ENCODE data around the gene MPC1L.
"Not testable (repeated sequence)": the region's sequence is repeated elsewhere in the genome, so short reads cannot be mapped to it uniquely, and the experiment has no call there.

MPC1L gene

DNA sequence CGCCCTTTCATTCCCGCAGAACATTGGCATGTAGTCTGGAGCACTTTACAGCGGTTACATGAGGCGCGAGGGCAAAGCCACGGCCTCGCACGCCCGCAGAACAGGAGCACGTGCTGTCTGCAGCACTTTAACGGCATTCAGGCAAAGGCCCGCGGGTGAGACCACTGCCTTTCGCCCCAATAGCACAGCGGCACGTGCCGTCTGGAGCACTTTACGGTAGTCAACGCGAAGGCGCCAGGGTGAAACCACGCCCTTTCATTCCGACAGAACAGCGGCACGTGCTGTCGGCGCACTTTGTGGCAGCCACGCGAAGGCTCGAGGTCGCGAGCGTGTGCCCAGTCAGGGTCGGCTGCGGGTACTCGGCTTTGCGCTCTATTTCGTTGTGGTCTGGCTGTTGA is at the start of gene MPC1L:
Gene MPC1L (plus strand): TSS at position 290 of the 398 bp plus-strand sequence. CDS start 138 bp downstream, outside the sequence.
- TF ChIP-seq GATA1 (IDR thresholded peaks at IDR 0.05; ENCODE audit: low read depth, low read length): no peak
- DNase-seq: no peak

DNA sequence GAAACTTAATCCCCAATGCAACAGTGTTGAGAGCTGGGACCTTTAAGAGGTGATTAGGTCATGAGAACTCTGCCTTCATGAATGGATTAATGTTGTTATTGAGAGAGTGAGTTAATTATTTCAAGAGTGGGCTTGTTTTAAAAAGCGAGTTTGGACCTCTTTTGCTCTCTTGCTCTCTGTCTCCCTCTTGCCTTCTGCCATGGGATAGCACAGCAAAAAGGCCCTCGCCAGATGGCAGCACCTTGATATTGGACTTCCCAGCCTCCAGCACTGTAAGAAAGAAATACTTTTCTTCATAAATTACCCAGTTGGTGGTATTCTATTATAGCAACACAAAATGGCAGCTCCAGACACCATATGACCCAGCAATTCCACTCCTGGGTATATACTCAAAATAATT is 49.5 kb upstream of the MPC1L start:
- peak; percentile 42 to 50 for DNase-seq
- TF ChIP-seq GATA1 (IDR thresholded peaks at IDR 0.05; ENCODE audit: low read depth, low read length) (no peak), POLR2A (IDR thresholded peaks at IDR 0.05; ENCODE audit: low read length) (no peak)

DNA sequence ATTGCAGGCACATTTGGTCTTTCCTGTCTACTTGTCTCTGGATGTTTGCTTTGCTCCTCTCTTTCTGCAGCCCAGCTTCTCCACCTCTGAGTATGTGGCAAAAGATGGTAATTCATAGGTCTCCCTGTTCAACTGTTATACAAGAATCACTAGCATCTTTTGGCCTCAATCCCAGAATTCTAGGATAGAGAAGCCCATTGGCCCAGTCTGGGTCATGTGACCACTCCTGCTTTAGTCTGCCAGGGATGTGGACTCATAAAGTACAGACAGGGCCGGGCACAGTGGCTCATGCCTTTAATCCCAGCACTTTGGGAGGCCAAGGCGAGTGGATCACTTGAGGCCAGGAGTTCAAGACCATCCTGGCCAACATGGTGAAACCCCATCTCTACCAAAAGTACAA is 47.8 kb upstream of the MPC1L start:
- DNase-seq: peak; percentile 35 to 63

DNA sequence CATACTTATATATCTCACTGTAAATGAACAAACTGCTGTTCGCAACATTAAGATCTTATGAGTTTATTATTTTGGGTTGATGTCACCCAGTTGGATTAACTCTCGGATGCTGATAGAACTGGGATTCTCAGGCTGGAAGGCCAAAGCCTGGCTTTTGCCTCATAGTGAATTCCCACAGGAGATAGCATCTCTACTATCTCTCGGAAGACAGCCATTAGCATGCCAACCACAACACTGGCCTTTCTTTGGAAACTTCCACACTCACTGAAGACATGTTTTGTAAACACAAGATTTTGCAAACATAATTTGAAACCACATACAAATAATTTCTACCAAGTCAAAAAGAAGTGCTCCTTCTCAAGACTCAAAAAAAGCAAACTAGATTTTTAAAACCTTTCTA is 46.9 kb upstream of the MPC1L start:
- no peak for DNase-seq
- TF ChIP-seq POLR2A (IDR thresholded peaks at IDR 0.05; ENCODE audit: low read length) (no peak), GATA1 (IDR thresholded peaks at IDR 0.05; ENCODE audit: low read depth, low read length) (no peak)

DNA sequence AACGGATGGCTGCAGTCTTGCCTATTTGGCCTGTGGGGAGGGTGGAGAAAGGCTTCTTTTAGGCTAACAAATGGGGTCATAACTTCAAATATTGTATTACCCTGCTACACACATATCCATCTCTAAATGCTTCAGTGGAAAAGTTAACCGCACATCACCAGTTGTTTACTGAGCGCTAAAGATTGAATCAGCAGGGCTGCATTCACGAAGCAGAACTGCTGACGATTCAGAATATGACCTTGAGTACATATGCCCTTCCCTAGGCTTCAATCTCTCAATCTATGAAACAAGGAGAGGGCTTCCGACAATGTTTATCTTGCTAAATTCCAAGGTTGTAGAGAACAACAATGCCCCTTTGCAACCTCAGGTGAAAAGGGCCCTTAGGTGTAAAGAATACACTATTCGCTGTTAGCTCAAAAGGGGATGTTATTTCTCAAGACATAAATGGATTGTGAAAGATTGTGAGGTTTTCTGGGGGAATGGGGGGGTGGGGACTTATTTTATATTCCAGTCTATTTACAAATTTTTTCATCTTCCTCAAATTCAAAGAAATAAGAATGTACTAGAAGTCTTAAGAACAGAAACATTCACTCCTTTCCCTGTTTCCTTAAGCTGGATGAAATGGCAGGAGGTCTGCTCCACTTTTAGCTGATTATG is 45.1 kb upstream of the MPC1L start:
- TF ChIP-seq POLR2A (IDR thresholded peaks at IDR 0.05; ENCODE audit: low read length) (no peak), GATA1 (IDR thresholded peaks at IDR 0.05; ENCODE audit: low read depth, low read length) (no peak)
- DNase-seq: no peak

DNA sequence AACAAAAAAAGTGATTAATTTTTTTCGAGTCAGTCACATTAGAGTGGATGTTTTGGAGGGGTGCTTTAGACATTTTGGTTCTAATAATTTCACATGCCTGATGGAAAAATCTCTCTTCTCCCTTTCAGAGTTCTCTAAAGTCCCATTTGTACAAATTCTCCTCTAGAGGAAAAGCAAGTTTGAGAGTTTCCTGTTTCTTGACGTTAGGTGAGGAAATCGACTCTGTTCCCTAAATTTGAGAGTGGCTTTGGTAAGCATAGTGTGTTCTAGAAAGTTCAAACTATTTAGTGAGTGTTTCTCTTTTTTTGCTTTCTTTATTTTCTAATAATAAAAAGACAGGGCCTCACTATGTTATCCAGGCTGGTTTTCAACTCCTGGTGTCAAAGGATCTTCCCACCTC is 44.1 kb upstream of the MPC1L start:
- no peak for DNase-seq
- TF ChIP-seq POLR2A (IDR thresholded peaks at IDR 0.05; ENCODE audit: low read length): no peak
- no peak for TF ChIP-seq GATA1 (IDR thresholded peaks at IDR 0.05; ENCODE audit: low read depth, low read length)

DNA sequence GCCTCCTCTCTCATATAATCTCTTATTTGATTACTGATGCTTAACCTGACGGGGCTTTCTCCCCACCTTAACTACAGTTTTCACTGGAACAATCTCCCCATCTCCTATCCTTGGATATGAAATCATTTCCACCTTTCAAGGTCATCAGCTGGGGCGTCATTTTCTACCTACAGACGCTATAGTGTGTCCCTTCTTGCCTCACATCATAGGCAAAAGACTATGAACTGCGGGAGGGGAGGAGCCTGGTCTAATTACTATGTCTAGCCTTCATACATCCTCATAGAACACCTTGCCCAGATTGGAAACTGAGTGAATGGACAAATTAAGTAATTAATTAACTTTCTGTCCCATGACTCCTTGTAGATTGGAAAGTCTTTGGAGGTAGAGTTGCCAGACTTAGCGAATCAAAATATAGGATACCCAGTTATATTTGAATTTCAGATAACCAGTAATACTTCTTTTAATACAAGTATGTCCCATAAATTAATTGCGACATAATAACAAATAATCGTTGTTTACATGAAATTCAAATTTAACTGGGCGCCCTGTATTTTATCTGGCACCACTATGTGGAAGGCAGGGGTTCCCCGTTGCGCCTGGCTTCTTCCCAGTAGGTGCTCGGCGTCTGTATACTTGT is 43.2 kb upstream of the MPC1L start:
- no peak for TF ChIP-seq POLR2A (IDR thresholded peaks at IDR 0.05; ENCODE audit: low read length)
- no peak for TF ChIP-seq GATA1 (IDR thresholded peaks at IDR 0.05; ENCODE audit: low read depth, low read length)
- DNase-seq: no peak

DNA sequence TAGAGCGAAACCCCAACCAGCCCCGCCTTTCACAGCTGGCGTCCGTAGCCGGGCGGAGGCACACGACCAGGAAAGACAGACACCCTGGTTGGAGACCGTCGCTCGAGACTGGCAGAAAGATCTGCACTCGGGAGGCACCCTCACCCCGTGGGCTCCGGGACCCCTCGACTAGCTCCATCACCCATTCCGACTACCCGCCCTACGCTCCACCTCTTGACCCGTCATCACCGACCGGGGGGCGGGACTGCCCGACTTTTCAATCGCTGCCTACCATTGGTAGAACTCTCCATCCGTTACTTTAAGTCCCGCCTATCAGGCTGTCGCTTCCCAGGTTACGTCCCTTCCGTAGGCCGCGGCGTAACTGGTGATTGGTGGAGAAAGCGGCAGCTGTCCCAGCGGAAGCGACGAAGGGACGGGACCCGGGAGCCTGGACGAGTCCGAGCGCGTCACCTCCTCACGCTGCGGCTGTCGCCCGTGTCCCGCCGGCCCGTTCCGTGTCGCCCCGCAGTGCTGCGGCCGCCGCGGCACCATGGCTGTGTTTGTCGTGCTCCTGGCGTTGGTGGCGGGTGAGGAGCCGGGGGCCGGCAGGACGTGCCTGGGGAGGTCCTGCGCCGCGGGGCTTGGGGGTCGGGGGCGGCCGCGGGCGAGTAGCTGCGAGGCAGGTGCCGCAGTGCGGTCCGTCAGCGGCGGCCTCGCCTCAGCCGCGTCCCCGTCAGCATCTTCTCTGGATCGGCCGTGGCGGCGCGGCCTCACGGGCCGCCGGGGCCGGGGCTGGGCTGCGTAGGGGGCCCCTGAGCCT is 42.5 kb upstream of the MPC1L start, which contains the start of gene ATP6AP2:
Gene ATP6AP2 (plus strand): TSS at position 434 of the 799 bp plus-strand sequence. CDS start 96 bp downstream, at position 530.
- TF ChIP-seq POLR2A (IDR thresholded peaks at IDR 0.05; ENCODE audit: low read length): peak; percentile 80
- TF ChIP-seq GATA1 (IDR thresholded peaks at IDR 0.05; ENCODE audit: low read depth, low read length): no peak
- DNase-seq: peak; percentile 95

DNA sequence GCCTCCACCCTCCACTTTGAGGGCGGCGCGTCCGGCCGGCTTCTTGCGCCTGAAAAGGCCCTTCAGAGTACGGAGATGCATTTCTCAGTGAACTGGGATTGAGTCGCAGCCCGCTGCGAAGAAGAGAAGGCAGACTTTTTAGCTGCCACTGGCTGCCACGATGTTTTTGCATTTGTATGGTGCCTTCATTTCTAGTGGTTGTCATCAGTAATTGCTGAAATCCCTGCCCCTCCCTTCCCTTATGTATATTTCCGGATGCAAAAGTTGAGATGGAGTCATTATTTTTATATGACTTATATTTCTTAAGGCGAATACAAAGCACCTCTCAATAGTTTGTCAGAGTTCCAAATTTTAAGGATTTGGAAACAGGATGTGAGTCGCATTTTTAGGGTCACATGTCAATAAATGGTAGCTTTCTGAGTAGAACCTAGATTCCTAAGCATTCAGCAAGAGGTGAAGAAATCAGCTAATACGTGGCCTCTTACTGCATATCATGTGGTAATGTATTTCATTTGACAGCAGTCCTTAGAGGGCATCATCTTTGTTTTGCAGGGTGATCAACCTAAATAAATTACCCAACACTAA is 41.8 kb upstream of the MPC1L start:
- no peak for TF ChIP-seq GATA1 (IDR thresholded peaks at IDR 0.05; ENCODE audit: low read depth, low read length)
- TF ChIP-seq POLR2A (IDR thresholded peaks at IDR 0.05; ENCODE audit: low read length): no peak
- peak in 1 of 2 experiments; percentile 51 for DNase-seq

DNA sequence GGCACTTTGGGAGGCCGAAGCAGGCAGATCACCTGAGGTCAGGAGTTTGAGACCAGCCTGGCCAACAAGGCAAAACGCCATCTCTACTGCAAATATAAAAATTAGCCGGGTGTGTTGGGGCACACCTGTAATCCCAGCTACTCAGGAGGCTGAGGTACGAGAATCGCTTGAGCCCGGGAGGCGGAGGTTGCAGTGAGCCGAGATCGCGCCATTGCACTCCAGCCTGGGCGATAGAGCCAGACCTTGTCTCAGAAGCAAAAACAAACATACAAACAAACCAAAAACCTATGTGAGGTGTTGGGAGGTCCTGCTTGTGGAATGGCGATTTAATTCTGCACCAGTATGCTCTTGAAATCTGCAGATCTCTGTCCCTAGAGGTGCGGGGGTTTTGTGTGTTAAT is 41.0 kb upstream of the MPC1L start:
- DNase-seq: not testable (repeated sequence)

DNA sequence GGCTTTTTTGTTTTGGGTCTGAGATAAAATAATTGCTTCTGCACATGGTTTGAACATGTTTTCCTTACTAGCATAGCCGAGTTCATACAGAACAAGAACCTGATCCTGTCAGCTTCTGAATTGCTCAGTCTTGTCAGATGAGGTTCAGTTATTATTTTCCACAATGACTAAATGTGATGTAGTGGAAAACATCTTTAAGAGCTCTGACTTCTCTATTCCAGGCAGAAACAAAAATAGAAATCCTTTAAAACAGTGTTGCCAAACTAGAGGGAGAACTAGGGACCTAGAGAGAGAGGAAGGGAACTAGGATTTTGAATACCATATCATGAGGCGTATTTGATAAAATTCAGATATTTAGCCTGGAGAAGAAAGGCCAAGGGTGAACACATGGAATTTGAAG is 40.4 kb upstream of the MPC1L start:
- TF ChIP-seq GATA1 (IDR thresholded peaks at IDR 0.05; ENCODE audit: low read depth, low read length) (no peak), POLR2A (IDR thresholded peaks at IDR 0.05; ENCODE audit: low read length) (no peak)

DNA sequence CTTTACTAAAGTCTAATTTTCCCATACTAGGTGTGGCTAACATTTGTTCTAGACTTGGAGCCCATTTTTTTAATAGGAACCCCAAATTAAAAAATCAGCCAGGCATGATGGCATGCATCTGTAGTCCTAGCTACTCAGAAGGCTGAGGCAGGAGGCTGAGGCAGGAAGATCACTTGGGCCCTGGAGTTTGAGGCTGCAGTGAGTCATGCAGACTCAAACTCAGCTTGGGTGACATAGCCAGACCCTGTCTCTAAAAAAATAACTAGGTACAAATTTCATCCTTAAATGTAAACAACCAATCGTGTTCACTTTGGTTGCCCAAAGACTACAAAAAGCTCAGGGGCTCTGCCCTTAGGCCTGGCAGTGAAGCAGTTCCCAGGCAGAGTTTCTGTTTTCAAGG is 35.6 kb upstream of the MPC1L start:
- not testable (repeated sequence) for DNase-seq

More for the DNA sequence above, 40.4 kb upstream of the MPC1L start:
- DNase-seq: no peak

DNA sequence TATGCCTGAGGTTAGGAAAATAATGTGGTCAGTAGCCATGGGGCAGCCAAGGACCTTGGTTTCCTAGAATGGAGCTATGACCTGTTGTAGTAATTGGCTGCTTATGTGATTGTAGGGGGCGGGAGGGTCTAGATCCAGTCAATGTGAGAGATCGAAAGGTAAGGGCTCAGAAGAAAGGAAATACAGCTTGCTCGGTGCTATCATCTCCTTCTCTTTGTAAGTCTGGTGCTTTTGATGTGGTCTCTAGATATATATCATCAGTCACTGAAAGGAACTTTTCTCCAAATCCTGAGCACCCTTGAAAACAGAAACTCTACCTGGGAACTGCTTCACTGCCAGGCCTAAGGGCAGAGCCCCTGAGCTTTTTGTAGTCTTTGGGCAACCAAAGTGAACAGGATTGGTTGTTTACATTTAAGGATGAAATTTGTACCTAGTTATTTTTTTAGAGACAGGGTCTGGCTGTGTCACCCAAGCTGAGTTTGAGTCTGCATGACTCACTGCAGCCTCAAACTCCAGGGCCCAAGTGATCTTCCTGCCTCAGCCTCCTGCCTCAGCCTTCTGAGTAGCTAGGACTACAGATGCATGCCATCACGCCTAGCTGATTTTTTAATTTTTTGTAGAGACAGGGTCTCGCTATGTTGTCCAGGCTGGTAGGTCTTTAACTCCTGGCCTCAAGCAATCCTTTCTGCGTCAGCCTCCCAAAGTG is 33.5 kb upstream of the MPC1L start:
- DNase-seq: not testable (repeated sequence)

DNA sequence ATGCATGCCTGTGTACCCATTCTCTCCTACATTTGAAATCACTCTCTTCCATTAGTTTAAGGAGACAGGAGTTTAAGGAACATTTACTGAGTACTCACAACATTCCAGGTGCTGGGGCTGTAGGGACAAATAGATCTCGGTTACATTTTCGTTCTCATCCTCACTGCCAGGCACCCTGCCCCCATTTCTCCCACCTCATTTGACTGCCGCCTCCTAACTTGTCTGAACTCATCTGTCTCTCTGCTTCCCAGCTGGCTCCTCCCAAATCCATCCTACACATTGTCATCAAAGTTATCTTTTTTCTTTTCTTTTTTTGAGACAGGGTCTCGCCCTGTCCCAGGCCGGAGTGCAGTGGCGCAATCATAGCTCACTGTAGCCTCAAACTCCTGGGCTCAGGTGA is 19.8 kb upstream of the MPC1L start:
- no peak for DNase-seq
- TF ChIP-seq GATA1 (IDR thresholded peaks at IDR 0.05; ENCODE audit: low read depth, low read length) (no peak), POLR2A (IDR thresholded peaks at IDR 0.05; ENCODE audit: low read length) (no peak)
